Osteoblast (primary cell): ENCODE measurements around the gene ZDHHC5. TPM values are rescaled to one million over a fixed set of nuclear protein-coding genes. Genes with fewer than 3 reads are reported as not detected.

Experiments used
- DNase-seq: peaks from one replicate; pipeline ENCODE4 v3.0.0; 2011; ENCODE audit warnings: low spot score, mixed read lengths; ENCODE audit not compliant: insufficient read length; ENCODE audit errors: missing footprints
- H2AFZ ChIP-seq: 2 replicates; pipeline ENCODE4 v1.6.0; 2011; ENCODE audit warnings: mild to moderate bottlenecking, low read length
- H3K27ac ChIP-seq: 2 replicates; pipeline ENCODE4 v1.5.1; 2011; ENCODE audit warnings: mild to moderate bottlenecking, low read depth, low read length, moderate library complexity
- H3K27me3 ChIP-seq: 2 replicates; pipeline ENCODE4 v1.6.0; 2012; ENCODE audit warnings: mild to moderate bottlenecking, control low read depth, inconsistent platforms, low read length, moderate library complexity; ENCODE audit not compliant: insufficient read depth
- H3K36me3 ChIP-seq: 2 replicates; pipeline ENCODE4 v1.5.1; 2011; ENCODE audit warnings: mild to moderate bottlenecking, low read length, control low read depth, moderate library complexity; ENCODE audit not compliant: insufficient read depth
- H3K4me1 ChIP-seq: 2 replicates; pipeline ENCODE4 v1.5.1; 2011; ENCODE audit warnings: mild to moderate bottlenecking, low read length, control low read depth, moderate library complexity; ENCODE audit not compliant: insufficient read depth
- H3K4me2 ChIP-seq: 2 replicates; pipeline ENCODE4 v1.6.0; 2011; ENCODE audit warnings: mild to moderate bottlenecking, low read length; ENCODE audit not compliant: insufficient read depth
- H3K4me3 ChIP-seq: fragments of 200-600 bp; sonication (generic); 3 replicates; pipeline ENCODE4 v1.5.1; 2012; ENCODE audit warnings: mild to moderate bottlenecking, low read length, inconsistent platforms; ENCODE audit not compliant: insufficient read depth
- H3K79me2 ChIP-seq: 2 replicates; pipeline ENCODE4 v1.6.0; 2012; ENCODE audit warnings: mild to moderate bottlenecking, low read length, control low read depth, inconsistent platforms; ENCODE audit not compliant: insufficient read depth
- H3K9me3 ChIP-seq: 2 replicates; pipeline ENCODE4 v1.5.1; 2011; ENCODE audit warnings: low read depth, low read length, control low read depth
- H4K20me1 ChIP-seq: 2 replicates; pipeline ENCODE4 v1.6.0; 2012; ENCODE audit warnings: mild to moderate bottlenecking, low read length, control low read depth; ENCODE audit not compliant: insufficient read depth
- CTCF ChIP-seq: IDR thresholded peaks from 2 replicates; pipeline ENCODE4 v1.5.1; 2011; ENCODE audit warnings: mild to moderate bottlenecking, low read depth, low read length, moderate library complexity; ENCODE audit errors: extremely low read depth
- total RNA-seq: library from RNA; depleted of rRNA; stranded (reverse); fragments of >200 nt; gene quantifications from 2 replicates; pipeline ENCODE4 v1.2.3, GENCODE V29; 2012

The ZDHHC5 gene
- total RNA-seq, 1 donor, result 48.9 TPM

- no peaks in the 10 kb centered on the region for H3K36me3 ChIP-seq
- no peaks in the 10 kb centered on the region for H3K9me3 ChIP-seq
- H3K4me3 ChIP-seq, result no peak overlapping the region
- no peak overlapping the region for H3K4me2 ChIP-seq
- H3K79me2 ChIP-seq, result peaks cover 69% of the 10 kb centered on the region
- no peak for DNase-seq
- TF ChIP-seq CTCF, result no peak
- H3K27me3 ChIP-seq, result no peaks in the 10 kb centered on the region
- H3K4me1 ChIP-seq, result no peaks in the 10 kb centered on the region
- H3K27ac ChIP-seq, result no peak overlapping the region
- no peak overlapping the region for H2AFZ ChIP-seq
- no peaks in the 10 kb centered on the region for H4K20me1 ChIP-seq
These were observed 60.9 kb downstream of the ZDHHC5 start for GRCh38 chr11:57728829-57729228.

- Histone ChIP-seq H3K79me2 (peaks cover 65% of the 10 kb centered on the region), H3K27me3 (no peaks in the 10 kb centered on the region)
- no peak for TF ChIP-seq CTCF
These were observed 61.6 kb downstream of the ZDHHC5 start for GRCh38 chr11:57729479-57729878.

GRCh38 chr11:57732661-57733060, 64.7 kb downstream of the ZDHHC5 start:
- no peak overlapping the region for H3K4me3 ChIP-seq
- no peak overlapping the region for H3K4me2 ChIP-seq
- DNase-seq, result no peak
- no peak for TF ChIP-seq CTCF
- H4K20me1 ChIP-seq, result no peaks in the 10 kb centered on the region
- H3K9me3 ChIP-seq, result no peaks in the 10 kb centered on the region
- no peak overlapping the region for H2AFZ ChIP-seq
- no peaks in the 10 kb centered on the region for H3K27me3 ChIP-seq
- H3K79me2 ChIP-seq, result peaks cover 61% of the 10 kb centered on the region
- H3K27ac ChIP-seq, result no peak overlapping the region
- peaks cover under 1% of the 10 kb centered on the region for H3K36me3 ChIP-seq
- no peaks in the 10 kb centered on the region for H3K4me1 ChIP-seq

More at GRCh38 chr11:57729479-57729878, 61.6 kb downstream of the ZDHHC5 start:
- no peaks in the 10 kb centered on the region for H3K9me3 ChIP-seq
- no peaks in the 10 kb centered on the region for H3K36me3 ChIP-seq
- no peaks in the 10 kb centered on the region for H3K4me1 ChIP-seq
- no peak for DNase-seq
- H3K4me2 ChIP-seq, result no peak overlapping the region
- H3K4me3 ChIP-seq, result no peak overlapping the region
- H3K27ac ChIP-seq, result no peak overlapping the region
- H4K20me1 ChIP-seq, result no peaks in the 10 kb centered on the region
- H2AFZ ChIP-seq, result no peak overlapping the region

- Histone ChIP-seq H4K20me1 (no peaks in the 10 kb centered on the region), H3K27me3 (no peaks in the 10 kb centered on the region), H3K79me2 (peaks cover 40% of the 10 kb centered on the region), H3K9me3 (no peaks in the 10 kb centered on the region), H3K4me3 (no peak overlapping the region), H3K4me2 (no peak overlapping the region), H3K36me3 (peaks cover 16% of the 10 kb centered on the region), H3K27ac (no peak overlapping the region), H2AFZ (no peak overlapping the region), H3K4me1 (no peaks in the 10 kb centered on the region)
- no peak for DNase-seq
- TF ChIP-seq CTCF, result no peak
These were observed 67.8 kb downstream of the ZDHHC5 start for GRCh38 chr11:57735619-57736298.
